D721Med (cell line): ENCODE data around the gene PTPRG.

Experiments
- DNase-seq: peaks from one replicate; pipeline ENCODE4 v3.0.0; 2011; ENCODE audit warnings: low spot score; ENCODE audit not compliant: insufficient read length
- FAIRE-seq: peaks from 2 replicates; lab custom pipeline; 2011; peaks lifted over from hg19 to GRCh38; lab: Jason Lieb, UNC
- TF ChIP-seq, protein P1 (sequence below): IDR thresholded peaks from 2 replicates; pipeline ENCODE4 v1.5.1; 2012; ENCODE audit warnings: mild to moderate bottlenecking, control low read depth; ENCODE audit not compliant: insufficient read depth; ENCODE audit errors: missing control alignments

The PTPRG gene

DNA sequence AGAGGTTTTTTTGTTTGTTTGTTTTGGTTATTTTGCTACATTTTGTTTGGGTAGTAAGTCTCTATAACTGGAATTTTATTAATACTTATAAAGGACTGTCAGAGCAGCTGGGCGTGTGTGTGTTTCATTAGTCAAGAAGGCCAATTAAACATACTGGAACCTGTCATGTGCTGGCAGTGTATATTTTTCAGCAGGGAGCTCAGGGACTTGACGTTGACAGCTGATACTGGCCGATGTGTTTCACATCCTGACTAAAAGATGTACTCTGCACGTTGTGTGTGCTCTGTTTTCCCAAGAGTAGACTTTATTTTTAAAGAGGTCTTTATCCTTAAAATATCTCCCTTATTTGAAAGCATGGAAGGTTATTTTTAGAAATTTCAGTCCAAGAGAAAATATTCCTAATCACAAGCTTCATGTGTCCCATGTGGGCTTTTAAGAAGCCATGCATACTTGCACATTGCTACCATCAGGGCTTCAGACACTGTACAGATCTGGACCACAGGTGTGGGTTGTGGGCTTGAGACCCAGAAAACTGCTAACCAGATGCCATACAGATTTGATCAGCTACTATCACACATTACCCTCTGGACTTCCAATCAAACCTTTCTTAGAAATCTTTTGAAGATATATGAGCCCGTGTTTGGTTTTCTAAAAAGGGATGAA, 676.0 kb downstream of the PTPRG start:
- no peak for DNase-seq
- no peak for FAIRE-seq
- TF ChIP-seq, protein P1, sequence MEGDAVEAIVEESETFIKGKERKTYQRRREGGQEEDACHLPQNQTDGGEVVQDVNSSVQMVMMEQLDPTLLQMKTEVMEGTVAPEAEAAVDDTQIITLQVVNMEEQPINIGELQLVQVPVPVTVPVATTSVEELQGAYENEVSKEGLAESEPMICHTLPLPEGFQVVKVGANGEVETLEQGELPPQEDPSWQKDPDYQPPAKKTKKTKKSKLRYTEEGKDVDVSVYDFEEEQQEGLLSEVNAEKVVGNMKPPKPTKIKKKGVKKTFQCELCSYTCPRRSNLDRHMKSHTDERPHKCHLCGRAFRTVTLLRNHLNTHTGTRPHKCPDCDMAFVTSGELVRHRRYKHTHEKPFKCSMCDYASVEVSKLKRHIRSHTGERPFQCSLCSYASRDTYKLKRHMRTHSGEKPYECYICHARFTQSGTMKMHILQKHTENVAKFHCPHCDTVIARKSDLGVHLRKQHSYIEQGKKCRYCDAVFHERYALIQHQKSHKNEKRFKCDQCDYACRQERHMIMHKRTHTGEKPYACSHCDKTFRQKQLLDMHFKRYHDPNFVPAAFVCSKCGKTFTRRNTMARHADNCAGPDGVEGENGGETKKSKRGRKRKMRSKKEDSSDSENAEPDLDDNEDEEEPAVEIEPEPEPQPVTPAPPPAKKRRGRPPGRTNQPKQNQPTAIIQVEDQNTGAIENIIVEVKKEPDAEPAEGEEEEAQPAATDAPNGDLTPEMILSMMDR, result no peak

GRCh38 chr3:62238003-62238402, 676.6 kb downstream of the PTPRG start:
- TF ChIP-seq, protein P1, result no peak
- no peak for FAIRE-seq
- no peak for DNase-seq

GRCh38 chr3:62238431-62238830, 677.1 kb downstream of the PTPRG start:
- DNase-seq (no peak), FAIRE-seq (no peak)
- TF ChIP-seq, protein P1, result no peak

DNA sequence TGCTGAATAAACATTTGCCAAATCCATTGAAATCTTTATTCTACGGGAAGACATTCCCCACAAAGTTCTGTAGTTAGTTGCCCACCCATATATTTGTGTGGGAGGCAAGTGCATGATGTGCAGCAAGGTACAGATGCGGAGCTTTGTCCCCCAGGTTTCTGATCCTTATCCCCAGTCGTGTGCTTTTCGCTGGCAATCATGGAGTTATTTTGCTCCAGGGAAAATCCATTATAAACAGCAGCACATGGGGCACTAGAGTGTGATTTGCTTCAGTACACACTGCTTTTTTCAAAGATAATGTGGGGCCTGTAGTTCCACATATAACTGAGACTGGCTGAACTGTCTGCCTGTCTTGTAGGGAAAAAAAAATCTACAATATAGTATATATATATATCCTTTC, 679.9 kb downstream of the PTPRG start:
- FAIRE-seq (no peak), DNase-seq (no peak)
- TF ChIP-seq, protein P1, result no peak

DNA sequence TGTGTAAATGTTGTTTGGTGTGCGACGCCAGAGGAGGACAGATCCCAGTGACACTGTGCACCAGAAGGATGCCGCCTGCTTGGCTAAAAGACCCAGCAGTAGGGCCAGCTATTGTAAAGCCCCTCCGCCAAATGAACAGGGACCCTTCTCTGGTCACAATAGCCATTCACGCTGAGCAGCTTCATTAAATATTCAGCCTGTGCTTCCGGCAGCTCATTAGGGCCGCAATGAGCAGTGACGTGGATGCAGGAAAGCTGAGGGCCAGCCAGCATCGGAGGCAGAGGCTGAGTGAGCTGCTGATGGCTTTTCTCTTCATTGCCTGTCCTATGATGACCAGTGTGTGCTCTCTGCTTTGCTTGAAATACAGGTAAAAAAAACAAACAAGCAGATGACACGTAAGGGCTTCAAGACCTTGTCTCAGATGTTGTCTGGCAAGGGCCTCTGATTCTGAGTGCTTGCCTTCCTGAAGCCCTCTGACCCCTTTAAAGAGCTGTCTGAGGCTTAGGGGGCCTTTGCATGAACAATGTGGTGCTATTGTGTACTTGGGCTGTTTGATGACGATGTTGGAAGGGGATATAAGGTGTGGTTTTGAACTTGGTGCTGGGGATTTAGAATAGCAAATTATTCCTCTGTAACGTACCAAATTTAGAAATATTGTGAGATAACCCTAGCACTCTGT, 681.6 kb downstream of the PTPRG start:
- FAIRE-seq (no peak), DNase-seq (no peak)
- TF ChIP-seq, protein P1, result no peak

DNA sequence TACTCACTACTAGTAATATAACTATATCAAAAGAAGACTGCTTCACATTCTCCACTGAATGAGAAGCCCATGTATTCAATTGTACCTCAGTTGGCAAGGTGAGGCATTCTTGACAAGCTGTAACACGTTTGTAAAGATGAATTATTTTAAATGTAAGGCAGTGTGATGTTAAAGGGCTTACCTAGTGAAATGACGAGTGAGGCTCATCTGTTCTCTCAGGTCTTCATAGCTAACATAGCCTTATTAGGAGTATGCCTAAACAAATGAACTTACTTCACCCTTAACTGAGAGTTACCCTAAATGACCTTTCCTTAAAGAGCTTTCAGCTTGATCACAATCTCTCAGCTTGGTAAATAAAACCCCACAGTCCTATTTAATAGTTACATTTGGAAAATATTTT, 684.7 kb downstream of the PTPRG start:
- DNase-seq (no peak), FAIRE-seq (peak; percentile 29)
- TF ChIP-seq, protein P1, result no peak

DNA sequence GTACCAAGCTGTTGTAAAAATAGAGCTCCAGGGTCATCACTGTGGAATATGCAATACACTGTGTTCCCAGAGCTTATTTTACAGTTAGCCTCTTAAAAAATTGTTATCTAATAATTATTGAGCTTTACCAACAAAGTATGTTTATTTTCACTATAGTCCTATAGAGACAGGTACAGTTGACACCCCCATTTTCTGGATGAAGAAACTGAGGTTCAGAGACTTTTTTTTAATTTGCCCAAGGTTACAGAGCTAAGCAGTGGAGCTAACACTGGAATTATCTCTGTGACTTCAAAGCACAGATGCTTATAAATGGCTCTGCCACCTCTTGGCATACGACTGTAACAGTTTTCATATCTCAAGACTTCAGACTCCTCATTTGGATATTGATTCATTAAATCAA, 685.6 kb downstream of the PTPRG start:
- TF ChIP-seq, protein P1, result no peak
- FAIRE-seq (no peak), DNase-seq (no peak)
